K562 (cell line): ENCODE results near the gene CABLES1. TPM values are rescaled to one million over a fixed set of nuclear protein-coding genes. Genes with fewer than 3 reads are reported as not detected.

Experiments
- ATAC-seq: fragments of 200-7000 bp; cut with Tn5 transposase; 3 replicates; pipeline ENCODE4 v1.9.1; 2020; ENCODE audit warnings: moderate library complexity
- BruUV-seq: library from RNA; stranded (reverse); fragments of 400-500 nt; replicated peaks from 2 replicates; lab custom pipeline; 2021; lab: Mats Ljungman, UMichigan
- CTCF ChIA-PET: fragments of 300-600 bp; formaldehyde crosslinking; extraction: SDS; loops from one replicate; lab custom pipeline; 2021; ENCODE audit warnings: low intra/inter-chr PET ratio; lab: Yijun Ruan, JAX
- POLR2A ChIA-PET: fragments of 300-600, 350-650 bp; sonication (Branson Sonifier 250); formaldehyde crosslinking; extraction: SDS; loops from one replicate; lab custom pipeline; 2021; ENCODE audit warnings: antibody characterized with exemption, inconsistent platforms; lab: Yijun Ruan, JAX
- DNase-seq, 4 experiments: peaks; one replicate each; pipeline versions ENCODE4 v3.0.0 to v3.0.0-alpha.2; 2011 to 2018; ENCODE audit warnings: low spot score in 3 of 4, mixed read lengths in 3 of 4; ENCODE audit errors: extremely low read depth in 1 of 4
- FAIRE-seq: peaks from 2 replicates; lab custom pipeline; 2011; peaks lifted over from hg19 to GRCh38; lab: Jason Lieb, UNC
- H2AFZ ChIP-seq: 2 replicates; pipeline ENCODE4 v1.6.0; 2011; ENCODE audit warnings: low read depth, low read length, control low read depth, inconsistent platforms
- H3K27ac ChIP-seq: fragments of 200-600 bp; 3 replicates; pipeline ENCODE4 v1.8.0; 2011; ENCODE audit warnings: low read depth, mild to moderate bottlenecking, control low read depth, inconsistent platforms, low read length, moderate library complexity, mixed read lengths; ENCODE audit errors: extremely low read depth
- H3K27me3 ChIP-seq, 2 experiments: fragments of 300-600 bp in 1 of 2; 2 replicates in 1 of 2; 3 replicates in 1 of 2; pipeline versions ENCODE4 v1.6.0 to v1.8.0; 2011; ENCODE audit warnings: inconsistent platforms in 2 of 2, low read length in 2 of 2, mild to moderate bottlenecking in 1 of 2, mixed read lengths in 1 of 2, moderate library complexity in 1 of 2; ENCODE audit not compliant: control insufficient read depth in 2 of 2, insufficient read depth in 2 of 2
- H3K36me3 ChIP-seq: fragments of 300-600 bp; 3 replicates; pipeline ENCODE4 v1.8.0; 2011; ENCODE audit warnings: mild to moderate bottlenecking, low read length, inconsistent platforms; ENCODE audit not compliant: control insufficient read depth, insufficient read depth
- H3K4me1 ChIP-seq, 2 experiments: fragments of 200-600 bp in 1 of 2; replicated peaks in 1 of 2; 2 replicates in 1 of 2; 3 replicates in 1 of 2; pipeline versions ENCODE4 v1.5.1 to v1.8.0; 2011; ENCODE audit warnings: inconsistent platforms in 2 of 2, low read length in 2 of 2, mild to moderate bottlenecking in 1 of 2, mixed read lengths in 1 of 2, moderate library complexity in 1 of 2; ENCODE audit not compliant: control insufficient read depth in 2 of 2, insufficient read depth in 2 of 2
- H3K4me2 ChIP-seq: 2 replicates; pipeline ENCODE4 v1.6.1; 2011; ENCODE audit warnings: low read length, control low read depth, inconsistent platforms, mixed read lengths; ENCODE audit not compliant: insufficient read depth
- H3K4me3 ChIP-seq: fragments of 200-600 bp; sonication (generic), shearing (Covaris generic); 2 replicates; pipeline ENCODE4 v1.5.1; 2016; ENCODE audit warnings: control low read depth, inconsistent platforms
- H3K79me2 ChIP-seq: fragments of 200-600 bp; 3 replicates; pipeline ENCODE4 v1.8.0; 2011; ENCODE audit warnings: low read length, inconsistent platforms; ENCODE audit not compliant: control insufficient read depth, insufficient read depth
- H3K9ac ChIP-seq, 2 experiments: 2 replicates each; pipeline versions ENCODE4 v1.6.0 to v1.6.1; 2011; ENCODE audit warnings: low read depth in 2 of 2, low read length in 2 of 2, control low read depth in 1 of 2, inconsistent platforms in 1 of 2, mild to moderate bottlenecking in 1 of 2, mixed read lengths in 1 of 2; ENCODE audit not compliant: insufficient read depth in 1 of 2
- H3K9me1 ChIP-seq: one replicate; pipeline ENCODE4 v1.6.0; 2011; ENCODE audit warnings: inconsistent platforms, mild to moderate bottlenecking, low read length, moderate library complexity; ENCODE audit not compliant: control insufficient read depth, insufficient read depth
- H3K9me3 ChIP-seq: replicated peaks from 2 replicates; pipeline ENCODE4 v1.5.1; 2011; ENCODE audit warnings: low read depth, low read length, inconsistent platforms; ENCODE audit not compliant: control insufficient read depth, insufficient read depth
- H4K20me1 ChIP-seq: replicated peaks from 2 replicates; pipeline ENCODE4 v1.6.1; 2011; ENCODE audit warnings: low read length, inconsistent platforms, mixed read lengths; ENCODE audit not compliant: control insufficient read depth, insufficient read depth
- RAD21 ChIP-seq, 2 experiments: fragments of 250-450 bp in 1 of 2; fragments of 450-650 bp in 1 of 2; sonication (Bioruptor Pico) in 1 of 2; formaldehyde crosslinking in 1 of 2; IDR thresholded peaks in 1 of 2; conservative IDR thresholded peaks in 1 of 2; 2 replicates each; pipeline versions ENCODE4 v1.4.0 to v1.8.0; 2020 to 2022; ENCODE audit warnings: mild to moderate bottlenecking in 2 of 2, moderate library complexity in 1 of 2
- SMC3 ChIP-seq: conservative IDR thresholded peaks from 2 replicates; pipeline ENCODE4 v1.6.1; 2011; ENCODE audit warnings: low read depth, low read length, improper control_type of control experiment; ENCODE audit not compliant: insufficient read depth
- STAT5A ChIP-seq: IDR thresholded peaks from 2 replicates; pipeline ENCODE4 v1.6.1; 2012; ENCODE audit warnings: low read length, inconsistent platforms, borderline replicate concordance
- ZKSCAN1 ChIP-seq: fragments of 150-350 bp; IDR thresholded peaks from 2 replicates; pipeline ENCODE4 v1.6.1; 2016; ENCODE audit warnings: low read depth, low read length
- ZNF263 ChIP-seq: sonication (generic); formaldehyde crosslinking; IDR thresholded peaks from 2 replicates; pipeline ENCODE4 v1.8.0; 2022; ENCODE audit warnings: mild to moderate bottlenecking, missing genetic modification reagents, borderline replicate concordance
- WGBS: fragments of 100-300 bp; shearing (Covaris generic); methylation state at CpG from one replicate; pipeline ENCODE4 v1.1.6; 2016; ENCODE audit warnings: low coverage, mixed read lengths; ENCODE audit not compliant: insufficient coverage; ENCODE audit errors: missing lambda C conversion rate; 5-methylcytosine and 5-hydroxymethylcytosine counted together
- in situ Hi-C: fragments of 300-500 bp; cut with MboI; formaldehyde crosslinking; loops from 4 replicates; pipeline ENCODE4 v1.15.0; 2018; ENCODE audit warnings: inconsistent platforms, mixed read lengths
- intact Hi-C: fragments of 100-400 bp; cut with micrococcal nuclease; formaldehyde crosslinking; loops from 2 replicates; pipeline ENCODE4 v1.14.2; 2022
- polyA plus RNA-seq, 8 experiments: library from polyadenylated mRNA; depleted of rRNA in 4 of 8; stranded (reverse) in 5 of 8; unstranded in 3 of 8; fragments of >200 nt; fragmentation: Nextera tagmentation in 2 of 8; fragmentation: Illumina TruSeq in 1 of 8; extraction: Ambion mirVana in 2 of 8; extraction: Trizol in 1 of 8; gene quantifications; 2 replicates each; pipeline versions ENCODE4 v1.2.1 to v1.2.3, GENCODE V29; 2011 to 2014; ENCODE audit warnings: inconsistent platforms in 1 of 8, missing spikeins in 1 of 8
- total RNA-seq, 7 experiments: library from RNA; depleted of rRNA in 6 of 7; stranded (reverse); fragments of >200 nt in 6 of 7; fragmentation: Illumina TruSeq in 2 of 7; extraction: Trizol in 2 of 7; gene quantifications; 2 replicates each; pipeline versions ENCODE4 v1.2.1 to v1.2.3, GENCODE V29; 2011 to 2021; ENCODE audit warnings: low replicate concordance in 1 of 7

Gene CABLES1
- total and polyA plus RNA-seq, 9 of the 15 experiments (the other 6 are each of a cell fraction or from before 2014, with no cell fraction given) = 0.04 to 0.10 (median 0.06) TPM; not detected in 3

DNA sequence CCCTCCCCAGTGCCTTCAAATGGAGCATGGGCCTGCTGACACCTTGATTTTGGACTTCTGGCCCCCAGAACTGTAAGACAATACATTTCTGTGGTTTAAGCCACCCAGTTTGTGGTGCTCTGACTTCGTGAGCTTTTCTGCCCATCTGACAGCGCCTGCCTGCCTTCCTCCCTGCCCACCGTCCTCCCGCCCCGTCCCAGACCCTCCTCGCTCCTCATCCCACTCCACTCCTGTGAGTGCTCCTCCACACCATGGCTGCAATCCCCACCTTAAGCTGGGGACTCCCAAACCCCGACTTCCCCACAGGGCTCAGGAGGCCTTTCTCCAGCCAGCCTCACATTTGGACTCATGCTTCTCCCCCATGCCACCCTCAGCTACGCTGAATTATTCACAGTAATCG lies 70.7 kb downstream of the CABLES1 start:
- under 1% methylated on average over 9 of the region's 9 CpGs for WGBS
- ChIA-PET CTCF (interaction anchor here (0.7 kb wide), 1 partner anchor 9 kb away, joined by 4 read pairs; no protein-coding TSS in a partner anchor), POLR2A (no interaction called here)
- TF ChIP-seq ZNF263 (CRISPR knock-in tag) (peak; percentile 69), ZKSCAN1 (no peak)
- H3K27me3 ChIP-seq = peaks cover 31 to 68% of the 10 kb centered on the region in 2 experiments
- no peaks in the 10 kb centered on the region for H3K79me2 ChIP-seq
- H3K9ac ChIP-seq = no peak overlapping the region
- ATAC-seq (no peak), DNase-seq (no peak), FAIRE-seq (no peak)
- 0 out of 2 replicates have a peak, but pooled peaks cover 3% of the 10 kb centered on the region for H4K20me1 ChIP-seq
- no peaks in the 10 kb centered on the region for H3K36me3 ChIP-seq
- no peak overlapping the region for H2AFZ ChIP-seq
- H3K4me3 ChIP-seq = no peak overlapping the region
- H3K27ac ChIP-seq = no peak overlapping the region
- BruUV-seq = no TSS peak
- H3K9me1 ChIP-seq = no peaks in the 10 kb centered on the region
- in situ Hi-C loops = no loop called here
- no peaks in the 10 kb centered on the region for H3K4me1 ChIP-seq
- intact Hi-C loops = loop anchor here (5.0 kb wide), 1 partner anchor 74 kb away; no protein-coding TSS in a partner anchor
- H3K4me2 ChIP-seq = no peak overlapping the region
- no peaks in the 10 kb centered on the region for H3K9me3 ChIP-seq

DNA sequence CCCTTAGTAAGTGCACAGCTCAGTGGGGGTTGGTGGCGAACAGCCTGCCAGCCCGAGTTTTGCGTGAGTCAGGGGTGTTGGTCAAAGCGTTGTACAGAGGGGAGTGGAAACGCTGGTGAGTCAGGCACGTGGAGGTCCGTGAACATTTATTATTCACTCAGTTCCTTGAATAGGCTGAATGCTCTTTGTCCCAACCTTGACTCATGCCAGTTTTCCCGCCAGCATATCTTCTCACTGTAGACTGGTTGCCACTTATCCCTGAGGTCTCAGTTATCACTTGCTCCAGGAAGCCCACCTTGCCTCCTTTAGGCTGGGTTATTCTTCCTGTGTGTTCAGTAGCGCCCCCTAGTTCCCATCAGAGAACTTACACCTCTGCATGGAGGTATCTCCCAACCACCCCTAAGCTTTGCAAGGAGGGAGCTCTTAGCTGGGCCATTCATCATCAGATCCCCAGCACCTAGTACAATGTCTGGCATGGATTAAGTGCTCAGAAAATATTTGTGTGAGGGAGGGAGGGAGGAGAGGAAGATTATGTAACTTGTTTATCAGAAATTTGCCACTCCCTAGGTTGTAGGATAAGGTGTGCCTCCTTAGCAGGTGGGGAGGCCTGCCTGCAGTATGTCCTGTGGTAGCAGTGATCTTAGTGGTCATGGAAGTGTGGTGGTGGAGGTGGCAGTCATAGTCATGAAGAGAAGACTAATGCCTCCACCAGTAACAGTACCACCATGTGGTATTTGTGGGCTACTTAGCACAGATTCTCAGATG lies 72.1 kb downstream of the CABLES1 start:
- intact Hi-C loops = loop anchor here (5.0 kb wide), 1 partner anchor 75 kb away; no protein-coding TSS in a partner anchor
- 2% methylated on average over 9 of the region's 9 CpGs for WGBS
- FAIRE-seq = peak; percentile 69
- no peak overlapping the region for H3K27ac ChIP-seq
- peak overlapping the region; percentile 9; the same call in 1 of the 2 replicates for H3K4me2 ChIP-seq
- 0 out of 2 replicates have a peak, but pooled peaks cover 3% of the 10 kb centered on the region for H4K20me1 ChIP-seq
- peak; percentile 49 to 83 (median 80) for DNase-seq
- no peaks in the 10 kb centered on the region for H3K9me3 ChIP-seq
- H3K36me3 ChIP-seq = no peaks in the 10 kb centered on the region
- CTCF ChIA-PET = no interaction called here
- ATAC-seq = peak; percentile 90
- H3K4me3 ChIP-seq = no peak overlapping the region
- in situ Hi-C loops = no loop called here
- H3K4me1 ChIP-seq = no peaks in the 10 kb centered on the region
- peaks cover 25 to 70% of the 10 kb centered on the region in 2 experiments for H3K27me3 ChIP-seq
- H2AFZ ChIP-seq = no peak overlapping the region
- no peaks in the 10 kb centered on the region for H3K79me2 ChIP-seq
- peaks cover 3% of the 10 kb centered on the region for H3K9me1 ChIP-seq
- POLR2A ChIA-PET = interaction anchor here (0.6 kb wide), 1 partner anchor 38 kb away, joined by 3 read pairs; no protein-coding TSS in a partner anchor
- H3K9ac ChIP-seq = no peak overlapping the region
- no TSS peak for BruUV-seq
- TF ChIP-seq SMC3 = peak; percentile 52
- no peak for TF ChIP-seq STAT5A
- TF ChIP-seq RAD21 (CRISPR knock-in tag; conservative IDR thresholded peaks at IDR 0.05 in 1 of 2, IDR thresholded peaks at IDR 0.05 in 1 of 2) = peak in 1 of 2 experiments; percentile 40; a peak in 1 of 4 replicates
